Measurements from ENCODE around the gene NEUROG1.
"Not testable (repeated sequence)": the region's sequence is repeated elsewhere in the genome, so short reads cannot be mapped to it uniquely, and the experiment has no call there.

NEUROG1 gene

GRCh38 chr5:135537271-135537670 lies 1.5 kb upstream of the NEUROG1 start:
- DNase-seq (ENCODE audit: low read depth) = no peak

- DNase-seq (ENCODE audit: low read depth) = no peak
Observed at GRCh38 chr5:135535420-135535819, 344 bp downstream of the NEUROG1 start.

- no peak for DNase-seq (ENCODE audit: low read depth)
Observed at GRCh38 chr5:135534609-135535419, 950 bp downstream of the NEUROG1 start.

- no peak for DNase-seq (ENCODE audit: low read depth)
Observed at GRCh38 chr5:135533794-135534193, 2.0 kb downstream of the NEUROG1 start.

- no peak for DNase-seq (ENCODE audit: low read depth)
Observed at GRCh38 chr5:135533334-135533733, 2.4 kb downstream of the NEUROG1 start.

GRCh38 chr5:135529576-135529975 lies 6.2 kb downstream of the NEUROG1 start:
- not testable (repeated sequence) for DNase-seq (ENCODE audit: low read depth)

GRCh38 chr5:135526924-135527323 lies 8.8 kb downstream of the NEUROG1 start:
- no peak for DNase-seq (ENCODE audit: low read depth)

GRCh38 chr5:135521964-135522363 lies 13.8 kb downstream of the NEUROG1 start:
- no peak for DNase-seq (ENCODE audit: low read depth)

- no peak for DNase-seq (ENCODE audit: low read depth)
Observed at GRCh38 chr5:135517631-135518030, 18.1 kb downstream of the NEUROG1 start.

- DNase-seq (ENCODE audit: low read depth) = no peak
Observed at GRCh38 chr5:135514116-135514515, 21.6 kb downstream of the NEUROG1 start.

- DNase-seq (ENCODE audit: low read depth) = no peak
Observed at GRCh38 chr5:135511761-135512575, 23.8 kb downstream of the NEUROG1 start.

GRCh38 chr5:135509995-135510394 lies 25.8 kb downstream of the NEUROG1 start:
- DNase-seq (ENCODE audit: low read depth) = no peak

- DNase-seq (ENCODE audit: low read depth) = no peak
Observed at GRCh38 chr5:135508496-135509005, 27.2 kb downstream of the NEUROG1 start.

- DNase-seq (ENCODE audit: low read depth) = no peak
Observed at GRCh38 chr5:135505973-135506372, 29.8 kb downstream of the NEUROG1 start.

- DNase-seq (ENCODE audit: low read depth) = no peak
Observed at GRCh38 chr5:135504376-135504775, 31.4 kb downstream of the NEUROG1 start.

GRCh38 chr5:135503871-135504270 lies 31.9 kb downstream of the NEUROG1 start:
- no peak for DNase-seq (ENCODE audit: low read depth)

- DNase-seq (ENCODE audit: low read depth) = no peak
Observed at GRCh38 chr5:135502836-135503520, 32.8 kb downstream of the NEUROG1 start.

- DNase-seq (ENCODE audit: low read depth) = no peak
Observed at GRCh38 chr5:135501965-135502364, 33.8 kb downstream of the NEUROG1 start.

GRCh38 chr5:135498637-135498995 lies 37.1 kb downstream of the NEUROG1 start:
- no peak for DNase-seq (ENCODE audit: low read depth)

- DNase-seq (ENCODE audit: low read depth) = no peak
Observed at GRCh38 chr5:135497971-135498636, 37.7 kb downstream of the NEUROG1 start.

- not testable (repeated sequence) for DNase-seq (ENCODE audit: low read depth)
Observed at GRCh38 chr5:135495531-135495930, 40.2 kb downstream of the NEUROG1 start.

- no peak for DNase-seq (ENCODE audit: low read depth)
Observed at GRCh38 chr5:135494196-135494595, 41.6 kb downstream of the NEUROG1 start.

Measured in non-pigmented ciliary epithelial cell (primary cell).